Measurements from ENCODE around the gene TENM4. TPM values are rescaled to one million over a fixed set of nuclear protein-coding genes. Genes with fewer than 3 reads are reported as not detected.

Gene TENM4
- total RNA-seq, 1 experiment from 2014 or later, result 9.9 TPM

- BruUV-seq (replicated peaks), result no TSS peak
- Mint-ChIP-seq H3K27me3 (ENCODE audit: insufficient read depth, unreplicated experiment) (no peaks in the 10 kb centered on the region), H3K36me3 (ENCODE audit: insufficient read depth, unreplicated experiment) (no peaks in the 10 kb centered on the region), H3K4me3 (ENCODE audit: unreplicated experiment) (no peak overlapping the region), H3K27ac (ENCODE audit: low read depth, unreplicated experiment) (no peak overlapping the region), H3K4me1 (ENCODE audit: insufficient read depth, unreplicated experiment) (peaks cover 23% of the 10 kb centered on the region), H3K9me3 (ENCODE audit: unreplicated experiment) (no peaks in the 10 kb centered on the region)
- intact Hi-C loops (cut with micrococcal nuclease), result loop anchor here (5.0 kb wide), 1 partner anchor 53 kb away; no protein-coding TSS in a partner anchor
- no peak for TF ChIP-seq CTCF (IDR thresholded peaks at IDR 0.05; ENCODE audit: unreplicated experiment)
- no peak for DNase-seq (ENCODE audit: unreplicated experiment)
- POLR2A ChIA-PET, result no interaction called here
- CTCF ChIA-PET, result interaction anchor here (0.7 to 5.2 kb wide), 2 partner anchors 15 to 19 kb away, joined by 3 to 47 read pairs; no protein-coding TSS in a partner anchor
Measured at GRCh38 chr11:78664636-78665035, 776.2 kb downstream of the TENM4 start.

GRCh38 chr11:78662811-78663210 is 778.0 kb downstream of the TENM4 start:
- DNase-seq (ENCODE audit: unreplicated experiment), result no peak
- intact Hi-C loops (cut with micrococcal nuclease), result loop anchor here (5.0 kb wide), 1 partner anchor 54 kb away; no protein-coding TSS in a partner anchor
- Mint-ChIP-seq H3K4me3 (ENCODE audit: unreplicated experiment) (no peak overlapping the region), H3K27me3 (ENCODE audit: insufficient read depth, unreplicated experiment) (no peaks in the 10 kb centered on the region), H3K9me3 (ENCODE audit: unreplicated experiment) (no peaks in the 10 kb centered on the region), H3K27ac (ENCODE audit: low read depth, unreplicated experiment) (no peak overlapping the region), H3K4me1 (ENCODE audit: insufficient read depth, unreplicated experiment) (peaks cover 32% of the 10 kb centered on the region), H3K36me3 (ENCODE audit: insufficient read depth, unreplicated experiment) (no peaks in the 10 kb centered on the region)
- TF ChIP-seq CTCF (IDR thresholded peaks at IDR 0.05; ENCODE audit: unreplicated experiment), result no peak
- BruUV-seq (replicated peaks), result no TSS peak
- CTCF ChIA-PET, result interaction anchor here (0.5 to 5.2 kb wide), 4 partner anchors 17 to 437 kb away, joined by 3 to 47 read pairs (median 6); no protein-coding TSS in a partner anchor
- POLR2A ChIA-PET, result no interaction called here

- Mint-ChIP-seq H3K27me3 (ENCODE audit: insufficient read depth, unreplicated experiment) (no peaks in the 10 kb centered on the region), H3K36me3 (ENCODE audit: insufficient read depth, unreplicated experiment) (no peaks in the 10 kb centered on the region), H3K27ac (ENCODE audit: low read depth, unreplicated experiment) (no peak overlapping the region), H3K9me3 (ENCODE audit: unreplicated experiment) (no peaks in the 10 kb centered on the region), H3K4me3 (ENCODE audit: unreplicated experiment) (no peak overlapping the region), H3K4me1 (ENCODE audit: insufficient read depth, unreplicated experiment) (peaks cover 26% of the 10 kb centered on the region)
- TF ChIP-seq CTCF (IDR thresholded peaks at IDR 0.05; ENCODE audit: unreplicated experiment), result no peak
- BruUV-seq (replicated peaks), result no TSS peak
- ChIA-PET POLR2A (no interaction called here), CTCF (interaction anchor here (0.6 to 5.2 kb wide), 4 partner anchors 14 to 1062 kb away, joined by 3 to 47 read pairs (median 4); no protein-coding TSS in a partner anchor)
- peak; percentile 38 for DNase-seq (ENCODE audit: unreplicated experiment)
- intact Hi-C loops (cut with micrococcal nuclease), result loop anchor here (5.0 kb wide), 1 partner anchor 57 kb away; no protein-coding TSS in a partner anchor
Measured at GRCh38 chr11:78660471-78660870, 780.4 kb downstream of the TENM4 start.

- BruUV-seq (replicated peaks), result no TSS peak
- peaks cover 24% of the 10 kb centered on the region for H3K4me1 Mint-ChIP-seq (ENCODE audit: insufficient read depth, unreplicated experiment)
- no peak for TF ChIP-seq CTCF (IDR thresholded peaks at IDR 0.05; ENCODE audit: unreplicated experiment)
- DNase-seq (ENCODE audit: unreplicated experiment), result peak; percentile 55
- H3K9me3 Mint-ChIP-seq (ENCODE audit: unreplicated experiment), result no peaks in the 10 kb centered on the region
- H3K4me3 Mint-ChIP-seq (ENCODE audit: unreplicated experiment), result no peak overlapping the region
- intact Hi-C loops (cut with micrococcal nuclease), result loop anchor here (5.0 kb wide), 1 partner anchor 58 kb away; no protein-coding TSS in a partner anchor
- no peaks in the 10 kb centered on the region for H3K27me3 Mint-ChIP-seq (ENCODE audit: insufficient read depth, unreplicated experiment)
- ChIA-PET POLR2A (no interaction called here), CTCF (interaction anchor here (0.6 to 5.2 kb wide), 6 partner anchors 13 to 441 kb away, joined by 3 to 47 read pairs (median 4); no protein-coding TSS in a partner anchor)
- H3K36me3 Mint-ChIP-seq (ENCODE audit: insufficient read depth, unreplicated experiment), result no peaks in the 10 kb centered on the region
- no peak overlapping the region for H3K27ac Mint-ChIP-seq (ENCODE audit: low read depth, unreplicated experiment)
Measured at GRCh38 chr11:78659326-78660270, 781.2 kb downstream of the TENM4 start.

All from MCF 10A (cell line).